C4-2B (cell line): Measurements from ENCODE around the gene BABAM2.

Source experiments
- H3K27ac ChIP-seq: fragments of 450-650 bp; 2 replicates; pipeline ENCODE4 v1.5.1; 2017
- CTCF ChIP-seq: fragments of 450-650 bp; conservative IDR thresholded peaks from 2 replicates; pipeline ENCODE4 v1.5.1; 2017; ENCODE audit warnings: mild to moderate bottlenecking
- ZFX ChIP-seq: fragments of 450-650 bp; IDR thresholded peaks from 2 replicates; pipeline ENCODE4 v1.6.1; 2017

BABAM2 gene

GRCh38 chr2:28231110-28231631 is 340.6 kb downstream of the BABAM2 start:
- H3K27ac ChIP-seq, result no peak overlapping the region
- TF ChIP-seq CTCF, result no peak
- no peak for TF ChIP-seq ZFX

GRCh38 chr2:28232295-28232694 is 341.8 kb downstream of the BABAM2 start:
- TF ChIP-seq CTCF (no peak), ZFX (no peak)
- no peak overlapping the region for H3K27ac ChIP-seq

- no peak overlapping the region for H3K27ac ChIP-seq
- TF ChIP-seq CTCF, result no peak
- TF ChIP-seq ZFX, result no peak
Observed at GRCh38 chr2:28233164-28233676, 342.7 kb downstream of the BABAM2 start.

- no peak overlapping the region for H3K27ac ChIP-seq
Observed at GRCh38 chr2:28234807-28235206, 344.3 kb downstream of the BABAM2 start.

GRCh38 chr2:28239207-28239606 is 348.7 kb downstream of the BABAM2 start:
- no peak for TF ChIP-seq ZFX
- TF ChIP-seq CTCF, result no peak
- H3K27ac ChIP-seq, result no peak overlapping the region

More at GRCh38 chr2:28234807-28235206, 344.3 kb downstream of the BABAM2 start:
- TF ChIP-seq CTCF (no peak), ZFX (no peak)

- TF ChIP-seq ZFX (no peak), CTCF (no peak)
- H3K27ac ChIP-seq, result no peak overlapping the region
Observed at GRCh38 chr2:28240937-28241336, 350.4 kb downstream of the BABAM2 start.

GRCh38 chr2:28247290-28247689 is 356.8 kb downstream of the BABAM2 start:
- TF ChIP-seq CTCF, result no peak
- TF ChIP-seq ZFX, result no peak
- H3K27ac ChIP-seq, result no peak overlapping the region
